ENCODE data around the gene LRRC1. TPM values are rescaled to one million over a fixed set of nuclear protein-coding genes. Genes with fewer than 3 reads are reported as not detected.
"Not testable (repeated sequence)": the region's sequence is repeated elsewhere in the genome, so short reads cannot be mapped to it uniquely, and the experiment has no call there.

LRRC1 gene
- total and polyA plus RNA-seq, 10 donors, result 1.8 to 6.3 (median 3.7) TPM

DNA sequence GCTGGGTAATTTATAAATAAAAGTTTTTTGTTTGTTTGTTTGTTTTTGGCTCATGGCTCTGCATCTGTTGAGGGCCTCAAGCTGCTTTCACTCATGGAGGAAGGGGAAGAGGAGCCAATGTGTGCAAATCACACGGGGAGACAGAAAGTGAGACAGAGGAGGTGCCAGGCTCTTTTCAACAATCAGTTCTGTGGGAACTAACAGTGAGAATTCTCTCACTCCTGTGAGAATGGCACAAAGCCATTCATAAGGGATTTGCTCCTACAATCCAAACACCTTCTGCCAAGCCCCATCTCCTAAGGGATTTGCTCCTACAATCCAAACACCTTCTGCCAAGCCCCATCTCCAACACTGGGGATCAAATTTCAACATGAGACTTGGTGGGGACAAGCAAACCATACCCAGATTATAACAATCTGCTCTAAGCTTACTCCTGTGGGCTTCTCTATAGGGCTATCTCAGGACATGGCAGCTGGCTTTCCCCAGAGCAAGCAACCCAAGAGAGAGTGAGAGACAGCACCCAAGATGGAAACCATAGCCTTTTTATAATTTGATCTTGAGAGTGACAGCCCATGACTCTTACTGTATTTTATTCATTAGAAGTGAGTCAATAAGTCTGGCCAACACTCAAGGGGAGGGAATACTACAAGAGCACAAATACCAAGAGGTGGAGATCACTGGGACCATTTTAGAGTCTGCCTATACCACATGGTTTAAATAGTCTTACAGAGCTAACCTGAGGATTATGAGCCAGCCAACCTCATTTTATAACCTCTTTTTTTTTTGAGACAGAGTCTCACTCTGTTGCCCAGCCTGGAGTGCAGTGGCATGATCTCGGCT, 22.8 kb upstream of the LRRC1 start:
- Histone ChIP-seq H3K9me3 (peaks cover 0 to 7% (median 0%) of the 10 kb centered on the region in 8 donors), H3K27ac (no peak overlapping the region), H3K4me3 (no peak overlapping the region), H3K4me1 (no peaks in the 10 kb centered on the region), H3K36me3 (no peaks in the 10 kb centered on the region), H3K27me3 (replicated peaks in 1 of 7) (no peaks in the 10 kb centered on the region)
- DNase-seq, result no peak
- intact Hi-C loops (cut with DNase I; ENCODE audit: low total_unique reads), result no loop called here
- WGBS, 5 donors, result 83 to 88% (median 87%) methylated on average over 2 of the region's 2 CpGs
- TF ChIP-seq, protein P1, sequence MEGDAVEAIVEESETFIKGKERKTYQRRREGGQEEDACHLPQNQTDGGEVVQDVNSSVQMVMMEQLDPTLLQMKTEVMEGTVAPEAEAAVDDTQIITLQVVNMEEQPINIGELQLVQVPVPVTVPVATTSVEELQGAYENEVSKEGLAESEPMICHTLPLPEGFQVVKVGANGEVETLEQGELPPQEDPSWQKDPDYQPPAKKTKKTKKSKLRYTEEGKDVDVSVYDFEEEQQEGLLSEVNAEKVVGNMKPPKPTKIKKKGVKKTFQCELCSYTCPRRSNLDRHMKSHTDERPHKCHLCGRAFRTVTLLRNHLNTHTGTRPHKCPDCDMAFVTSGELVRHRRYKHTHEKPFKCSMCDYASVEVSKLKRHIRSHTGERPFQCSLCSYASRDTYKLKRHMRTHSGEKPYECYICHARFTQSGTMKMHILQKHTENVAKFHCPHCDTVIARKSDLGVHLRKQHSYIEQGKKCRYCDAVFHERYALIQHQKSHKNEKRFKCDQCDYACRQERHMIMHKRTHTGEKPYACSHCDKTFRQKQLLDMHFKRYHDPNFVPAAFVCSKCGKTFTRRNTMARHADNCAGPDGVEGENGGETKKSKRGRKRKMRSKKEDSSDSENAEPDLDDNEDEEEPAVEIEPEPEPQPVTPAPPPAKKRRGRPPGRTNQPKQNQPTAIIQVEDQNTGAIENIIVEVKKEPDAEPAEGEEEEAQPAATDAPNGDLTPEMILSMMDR (IDR thresholded peaks at IDR 0.05 in 8 of 11, conservative IDR thresholded peaks at IDR 0.05 in 3 of 11), result no peak
- no peak for TF ChIP-seq POLR2AphosphoS5 (IDR thresholded peaks at IDR 0.05)
- no peak for TF ChIP-seq POLR2A (IDR thresholded peaks at IDR 0.05)

GRCh38 chr6:53773044-53773696, 21.6 kb upstream of the LRRC1 start:
- TF ChIP-seq POLR2AphosphoS5 (IDR thresholded peaks at IDR 0.05) (no peak), POLR2A (IDR thresholded peaks at IDR 0.05) (no peak)
- TF ChIP-seq, protein P1 (IDR thresholded peaks at IDR 0.05 in 8 of 11, conservative IDR thresholded peaks at IDR 0.05 in 3 of 11), result no peak
- Histone ChIP-seq H3K36me3 (no peaks in the 10 kb centered on the region), H3K27me3 (replicated peaks in 1 of 7) (no peaks in the 10 kb centered on the region), H3K4me1 (no peaks in the 10 kb centered on the region), H3K4me3 (no peak overlapping the region), H3K27ac (no peak overlapping the region), H3K9me3 (peaks cover 0 to 7% (median 0%) of the 10 kb centered on the region in 8 donors)
- intact Hi-C loops (cut with DNase I; ENCODE audit: low total_unique reads), result no loop called here
- no peak for DNase-seq

DNA sequence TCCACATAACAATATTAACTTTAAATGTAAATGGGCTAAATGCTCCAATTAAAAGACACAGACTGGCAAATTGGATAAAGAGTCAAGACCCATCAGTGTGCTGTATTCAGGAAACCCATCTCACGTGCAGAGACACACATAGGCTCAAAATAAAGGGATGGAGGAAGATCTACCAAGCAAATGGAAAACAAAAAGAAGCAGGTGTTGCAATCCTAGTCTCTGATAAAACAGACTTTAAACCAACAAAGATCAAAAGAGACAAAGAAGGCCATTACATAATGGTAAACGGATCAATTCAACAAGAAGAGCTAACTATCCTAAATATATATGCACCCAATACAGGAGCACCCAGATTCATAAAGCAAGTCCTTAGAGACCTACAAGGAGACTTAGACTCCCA, 18.7 kb upstream of the LRRC1 start:
- DNase-seq; intact Hi-C loops (cut with DNase I; ENCODE audit: low total_unique reads); H3K4me3 ChIP-seq; H3K27me3 ChIP-seq (replicated peaks in 1 of 7); H3K27ac ChIP-seq; H3K36me3 ChIP-seq; H3K4me1 ChIP-seq: not testable (repeated sequence)
- WGBS, 5 donors, result 77 to 90% (median 82%) methylated on average over 1 to 2 of the region's 2 CpGs; no CpG with 5 or more reads in 1 of the 5 donors
- peaks cover 0 to 18% (median 1%) of the 10 kb centered on the region in 8 donors for H3K9me3 ChIP-seq

- H3K4me1 ChIP-seq; H3K27me3 ChIP-seq (replicated peaks in 1 of 7); H3K4me3 ChIP-seq; DNase-seq; H3K36me3 ChIP-seq; H3K27ac ChIP-seq; intact Hi-C loops (cut with DNase I; ENCODE audit: low total_unique reads): not testable (repeated sequence)
- H3K9me3 ChIP-seq, result peaks cover 4 to 36% (median 22%) of the 10 kb centered on the region in 8 donors
These were observed 9.8 kb upstream of the LRRC1 start for GRCh38 chr6:53784991-53785390.

GRCh38 chr6:53786832-53787231, 8.0 kb upstream of the LRRC1 start:
- Histone ChIP-seq H3K27me3 (replicated peaks in 1 of 7) (no peaks in the 10 kb centered on the region), H3K9me3 (peaks cover 4 to 24% (median 22%) of the 10 kb centered on the region in 8 donors), H3K36me3 (no peaks in the 10 kb centered on the region), H3K27ac (no peak overlapping the region), H3K4me1 (no peaks in the 10 kb centered on the region), H3K4me3 (no peak overlapping the region)
- WGBS, 5 donors, result 89 to 94% (median 92%) methylated on average over 1 of the region's 1 CpG
- TF ChIP-seq, protein P1 (IDR thresholded peaks at IDR 0.05 in 8 of 11, conservative IDR thresholded peaks at IDR 0.05 in 3 of 11), result no peak
- no peak for TF ChIP-seq POLR2AphosphoS5 (IDR thresholded peaks at IDR 0.05)
- TF ChIP-seq POLR2A (IDR thresholded peaks at IDR 0.05), result no peak
- intact Hi-C loops (cut with DNase I; ENCODE audit: low total_unique reads), result no loop called here
- DNase-seq, result no peak

Data from spleen (tissue), 11 donors.